Lung (tissue), 12 donors: ENCODE results near the gene CHD6. TPM values are rescaled to one million over a fixed set of nuclear protein-coding genes. Genes with fewer than 3 reads are reported as not detected.

Experiments
- ATAC-seq: fragments of 200-7000 bp; cut with Tn5 transposase; one replicate; pipeline ENCODE4 v1.9.1; 2020; ENCODE audit warnings: moderate number of reproducible peaks; ENCODE audit not compliant: insufficient read depth, low FRiP score
- DNase-seq, 3 donors: peaks; one replicate each; pipeline ENCODE4 v3.0.0-alpha.2; 2013 to 2017
- H3K27ac ChIP-seq, 2 donors: one replicate each; pipeline ENCODE4 v1.5.1; 2013; ENCODE audit warnings: mild to moderate bottlenecking in 2 of 2, moderate library complexity in 2 of 2, control low read depth in 1 of 2, inconsistent platforms in 1 of 2, low read depth in 1 of 2, low read length in 1 of 2
- H3K27me3 ChIP-seq, 3 donors: one replicate each; pipeline ENCODE4 v1.5.1; 2013; ENCODE audit warnings: low read length in 2 of 3; ENCODE audit not compliant: control insufficient read depth in 3 of 3, insufficient read depth in 3 of 3
- H3K36me3 ChIP-seq, 4 donors: one replicate each; pipeline ENCODE4 v1.5.1; 2013; ENCODE audit warnings: low read length in 4 of 4, mild to moderate bottlenecking in 1 of 4, moderate library complexity in 1 of 4; ENCODE audit not compliant: control insufficient read depth in 4 of 4, insufficient read depth in 4 of 4
- H3K4me1 ChIP-seq, 5 donors: one replicate each; pipeline ENCODE4 v1.5.1; 2013; ENCODE audit warnings: low read length in 5 of 5, mild to moderate bottlenecking in 2 of 5, moderate library complexity in 1 of 5; ENCODE audit not compliant: control insufficient read depth in 5 of 5, insufficient read depth in 5 of 5
- H3K4me3 ChIP-seq: one replicate; pipeline ENCODE4 v1.5.1; 2013; ENCODE audit warnings: mild to moderate bottlenecking, control low read depth, moderate library complexity
- H3K9ac ChIP-seq, 2 donors: one replicate each; pipeline ENCODE4 v1.5.1; 2013; ENCODE audit warnings: low read length in 2 of 2, control low read depth in 1 of 2; ENCODE audit not compliant: insufficient read depth in 1 of 2
- H3K9me3 ChIP-seq, 4 donors: one replicate each; pipeline ENCODE4 v1.5.1; 2013; ENCODE audit warnings: low read length in 3 of 4, mild to moderate bottlenecking in 1 of 4, moderate library complexity in 1 of 4; ENCODE audit not compliant: control insufficient read depth in 4 of 4, insufficient read depth in 3 of 4
- WGBS, 2 donors: extraction: QIAGEN DNeasy Blood & Tissue Kit; methylation state at CpG; one replicate each; pipeline ENCODE4 v1.1.7; 2013; 5-methylcytosine and 5-hydroxymethylcytosine counted together
- polyA plus RNA-seq, 2 donors: library from polyadenylated mRNA; stranded (reverse); fragments of 200-250 nt; gene quantifications; one replicate each; pipeline ENCODE4 v1.2.1, GENCODE V29; 2013
- total RNA-seq, 2 donors: library from RNA; depleted of rRNA in 1 of 2; stranded (reverse); fragments of >200 nt in 1 of 2; gene quantifications; one replicate each; pipeline ENCODE4 v1.2.1, GENCODE V29; 2014 to 2021
- TF ChIP-seq, protein P1 (sequence below): IDR thresholded peaks from 2 replicates; pipeline ENCODE4 v1.5.1; 2012; ENCODE audit warnings: mild to moderate bottlenecking; ENCODE audit errors: control extremely low read depth, extremely low read depth
- donor health status: control.
- donor health status: control.
- donor health status: Bipolar disorder and iron deficiency.
- donor health status: healthy.
- donor health status: DM: yes; HTN: yes; CAD: no.

The CHD6 gene
- total and polyA plus RNA-seq, 4 donors: 5.0 to 95.3 (median 21.0) TPM

GRCh38 chr20:41364236-41364855 is 253.8 kb downstream of the CHD6 start:
- TF ChIP-seq, protein P1, sequence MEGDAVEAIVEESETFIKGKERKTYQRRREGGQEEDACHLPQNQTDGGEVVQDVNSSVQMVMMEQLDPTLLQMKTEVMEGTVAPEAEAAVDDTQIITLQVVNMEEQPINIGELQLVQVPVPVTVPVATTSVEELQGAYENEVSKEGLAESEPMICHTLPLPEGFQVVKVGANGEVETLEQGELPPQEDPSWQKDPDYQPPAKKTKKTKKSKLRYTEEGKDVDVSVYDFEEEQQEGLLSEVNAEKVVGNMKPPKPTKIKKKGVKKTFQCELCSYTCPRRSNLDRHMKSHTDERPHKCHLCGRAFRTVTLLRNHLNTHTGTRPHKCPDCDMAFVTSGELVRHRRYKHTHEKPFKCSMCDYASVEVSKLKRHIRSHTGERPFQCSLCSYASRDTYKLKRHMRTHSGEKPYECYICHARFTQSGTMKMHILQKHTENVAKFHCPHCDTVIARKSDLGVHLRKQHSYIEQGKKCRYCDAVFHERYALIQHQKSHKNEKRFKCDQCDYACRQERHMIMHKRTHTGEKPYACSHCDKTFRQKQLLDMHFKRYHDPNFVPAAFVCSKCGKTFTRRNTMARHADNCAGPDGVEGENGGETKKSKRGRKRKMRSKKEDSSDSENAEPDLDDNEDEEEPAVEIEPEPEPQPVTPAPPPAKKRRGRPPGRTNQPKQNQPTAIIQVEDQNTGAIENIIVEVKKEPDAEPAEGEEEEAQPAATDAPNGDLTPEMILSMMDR: no peak
- H3K9me3 ChIP-seq: no peaks in the 10 kb centered on the region
- peaks cover 0 to 10% (median 0%) of the 10 kb centered on the region in 5 donors for H3K4me1 ChIP-seq
- H3K9ac ChIP-seq: no peak overlapping the region
- H3K27ac ChIP-seq: no peak overlapping the region
- H3K4me3 ChIP-seq: no peak overlapping the region
- ATAC-seq: no peak
- DNase-seq: no peak
- H3K36me3 ChIP-seq: no peaks in the 10 kb centered on the region
- WGBS, 2 donors: 78 to 84% methylated on average over 13 of the region's 13 CpGs
- H3K27me3 ChIP-seq: peaks cover 8 to 27% (median 13%) of the 10 kb centered on the region in 3 donors

GRCh38 chr20:41363601-41364000 is 254.6 kb downstream of the CHD6 start:
- TF ChIP-seq, protein P1: no peak
- ATAC-seq: no peak
- no peak for DNase-seq
- Histone ChIP-seq H3K36me3 (peaks cover 0 to 1% (median 0%) of the 10 kb centered on the region in 4 donors), H3K9ac (no peak overlapping the region), H3K27me3 (peaks cover 8 to 25% (median 13%) of the 10 kb centered on the region in 3 donors), H3K4me3 (no peak overlapping the region), H3K9me3 (no peaks in the 10 kb centered on the region), H3K27ac (no peak overlapping the region), H3K4me1 (peaks cover 0 to 10% (median 0%) of the 10 kb centered on the region in 5 donors)
- 91 to 96% methylated on average over 7 of the region's 7 CpGs for WGBS, 2 donors

- ATAC-seq (no peak), DNase-seq (no peak)
- Histone ChIP-seq H3K36me3 (peaks cover 0 to 6% (median 0%) of the 10 kb centered on the region in 4 donors), H3K27me3 (peaks cover 8 to 25% (median 9%) of the 10 kb centered on the region in 3 donors), H3K4me1 (peaks cover 0 to 10% (median 0%) of the 10 kb centered on the region in 5 donors), H3K9me3 (no peaks in the 10 kb centered on the region), H3K27ac (no peak overlapping the region), H3K4me3 (no peak overlapping the region), H3K9ac (no peak overlapping the region)
- TF ChIP-seq, protein P1: no peak
- 87 to 91% methylated on average over 5 of the region's 5 CpGs for WGBS, 2 donors
Observed at GRCh38 chr20:41362748-41363140, 255.4 kb downstream of the CHD6 start.
